Stimulated activated CD8-positive, alpha-beta memory T cell treated with anti-CD3 and anti-CD28 coated beads, Interleukin-12 subunit alpha, Interleukin-12 subunit beta, amount 100 ng/mL, for 24 hours (primary cell): ENCODE data around the gene MYLK.

Source experiments
- DNase-seq: peaks from one replicate; pipeline ENCODE4 v3.0.0-alpha.2; 2020; ENCODE audit errors: extremely low read depth

Gene MYLK

GRCh38 chr3:123679712-123680386 is 204.3 kb downstream of the MYLK start:
- DNase-seq: no peak

DNA sequence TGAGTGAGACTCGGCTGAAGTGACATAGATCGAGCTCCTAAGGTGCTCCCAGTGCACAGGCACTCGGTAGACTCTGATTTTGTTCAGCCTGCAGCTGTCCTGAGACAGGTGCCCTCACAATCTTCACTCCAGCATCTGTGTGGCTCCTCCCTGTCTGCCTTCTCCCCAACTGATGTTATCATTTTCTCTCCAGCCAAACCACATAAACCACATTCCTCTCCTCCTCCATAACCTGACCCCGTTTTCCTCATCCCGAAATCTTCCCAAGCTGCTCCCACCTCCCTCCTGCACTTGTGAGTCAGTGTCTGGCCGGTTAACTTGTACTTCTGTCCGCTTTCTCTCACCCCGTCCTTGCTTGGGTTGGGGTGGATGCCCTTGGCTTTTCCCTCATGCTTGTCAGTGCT is 206.0 kb downstream of the MYLK start:
- no peak for DNase-seq

DNA sequence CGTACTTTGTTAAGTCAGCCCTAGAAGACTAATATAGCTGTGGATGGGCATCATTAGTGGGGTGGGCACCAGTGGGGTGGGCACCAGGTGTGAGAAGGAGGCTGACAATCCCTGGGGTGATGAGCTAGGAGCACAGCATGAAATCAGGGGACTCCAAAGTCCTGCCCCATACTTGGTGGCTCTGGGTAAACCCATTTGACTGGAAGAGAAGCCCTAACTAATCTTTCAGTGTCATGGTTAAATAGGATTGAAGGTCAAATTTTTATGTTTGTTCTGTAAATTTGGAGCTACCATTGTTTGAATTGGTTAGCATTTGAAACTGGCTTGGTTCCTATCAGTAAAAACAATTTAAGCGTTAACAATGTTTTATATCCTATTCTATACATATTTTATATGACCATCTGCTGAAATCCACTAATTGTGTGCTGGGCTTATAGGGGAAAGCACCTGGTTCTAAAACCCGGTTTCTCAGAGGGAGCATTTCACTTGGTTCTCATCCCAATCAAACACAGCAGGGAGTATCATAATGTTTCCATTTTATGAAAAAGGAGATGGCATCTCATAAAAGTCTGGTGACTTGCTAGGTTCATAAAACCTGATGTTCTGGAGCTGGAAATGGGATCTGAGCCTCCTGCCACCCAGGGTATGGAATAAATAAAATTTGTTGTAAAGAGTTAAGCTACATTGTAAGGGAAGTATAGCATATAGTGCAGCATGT is 211.5 kb downstream of the MYLK start:
- DNase-seq: no peak

- DNase-seq: no peak
Measured at GRCh38 chr3:123670743-123671142, 213.4 kb downstream of the MYLK start.

DNA sequence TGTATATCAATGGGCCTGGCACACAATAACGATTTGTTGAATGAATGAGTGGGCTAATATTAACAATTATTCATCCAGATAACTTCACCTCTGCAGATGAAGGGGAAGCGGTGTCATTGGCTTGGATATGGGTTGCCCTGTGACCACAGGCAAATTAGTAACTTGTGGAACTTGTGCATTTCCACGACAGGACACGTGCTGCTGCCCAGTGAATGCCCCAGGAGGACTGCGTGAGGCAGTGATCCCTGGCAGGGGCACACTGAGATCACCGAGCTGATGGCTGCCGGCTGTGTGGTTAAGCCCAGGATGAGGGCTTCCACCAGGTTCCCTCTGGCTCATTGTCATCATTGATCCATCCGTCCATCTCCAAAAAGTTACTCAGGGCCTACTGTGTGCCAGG is 215.2 kb downstream of the MYLK start:
- no peak for DNase-seq

GRCh38 chr3:123667784-123668183 is 216.3 kb downstream of the MYLK start:
- no peak for DNase-seq

DNA sequence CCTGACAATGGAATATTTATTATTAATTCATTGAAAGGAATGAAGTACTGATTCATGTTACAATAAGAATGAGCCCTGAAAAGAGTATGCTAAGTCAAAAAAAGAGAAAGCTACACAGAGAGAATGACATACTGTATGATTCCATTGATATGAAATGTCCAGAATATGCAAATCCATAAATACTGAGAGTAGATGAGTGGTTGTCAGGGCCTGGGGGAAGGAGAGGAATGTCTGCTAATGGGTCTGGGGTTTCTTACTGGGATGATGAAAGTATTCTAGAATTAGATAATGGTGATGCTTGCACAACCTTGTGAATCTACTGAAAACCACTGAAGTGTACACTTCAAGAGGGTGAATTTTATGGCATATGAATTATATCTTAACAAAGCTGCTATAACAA is 219.4 kb downstream of the MYLK start:
- DNase-seq: no peak

DNA sequence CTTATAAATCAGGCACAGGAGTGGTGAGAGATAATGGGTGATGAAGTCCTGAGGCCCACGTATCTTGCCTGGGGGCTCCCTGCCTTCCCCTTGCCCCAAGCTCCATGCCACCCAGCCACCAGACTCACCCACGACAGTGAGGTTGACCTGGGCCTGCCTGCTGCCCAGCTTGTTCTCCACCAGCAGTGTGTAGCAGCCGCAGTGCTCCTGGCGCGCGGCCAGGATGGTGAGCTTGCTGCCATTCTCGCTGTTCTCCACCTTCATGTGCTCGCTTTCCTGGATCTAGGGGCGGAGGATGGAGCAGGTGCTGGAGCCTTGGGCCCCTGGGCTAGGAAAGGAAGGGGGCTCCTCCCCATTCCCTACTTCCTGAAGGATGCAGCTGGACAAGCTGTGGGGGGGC is 220.2 kb downstream of the MYLK start:
- DNase-seq: no peak

DNA sequence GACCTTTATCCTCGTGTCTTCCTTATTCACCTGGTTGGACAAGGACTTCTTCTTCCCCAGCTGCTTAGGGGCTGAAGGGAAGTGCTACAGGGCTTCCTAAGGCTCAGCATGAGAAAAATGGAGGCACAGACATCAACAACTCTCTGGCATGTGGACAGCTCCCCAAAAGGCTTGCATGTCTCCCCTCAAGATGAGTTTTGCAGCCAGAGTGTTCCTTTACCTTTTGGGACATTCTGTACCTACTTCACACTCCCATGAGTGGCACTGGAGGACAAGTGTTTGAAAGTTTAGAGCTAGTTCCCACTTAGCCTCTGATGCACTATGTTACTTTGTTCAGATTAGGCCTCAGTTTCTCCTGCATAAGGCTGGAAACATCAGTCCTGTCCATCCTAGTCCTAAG is 222.2 kb downstream of the MYLK start:
- no peak for DNase-seq

- no peak for DNase-seq
Measured at GRCh38 chr3:123660900-123661299, 223.2 kb downstream of the MYLK start.

DNA sequence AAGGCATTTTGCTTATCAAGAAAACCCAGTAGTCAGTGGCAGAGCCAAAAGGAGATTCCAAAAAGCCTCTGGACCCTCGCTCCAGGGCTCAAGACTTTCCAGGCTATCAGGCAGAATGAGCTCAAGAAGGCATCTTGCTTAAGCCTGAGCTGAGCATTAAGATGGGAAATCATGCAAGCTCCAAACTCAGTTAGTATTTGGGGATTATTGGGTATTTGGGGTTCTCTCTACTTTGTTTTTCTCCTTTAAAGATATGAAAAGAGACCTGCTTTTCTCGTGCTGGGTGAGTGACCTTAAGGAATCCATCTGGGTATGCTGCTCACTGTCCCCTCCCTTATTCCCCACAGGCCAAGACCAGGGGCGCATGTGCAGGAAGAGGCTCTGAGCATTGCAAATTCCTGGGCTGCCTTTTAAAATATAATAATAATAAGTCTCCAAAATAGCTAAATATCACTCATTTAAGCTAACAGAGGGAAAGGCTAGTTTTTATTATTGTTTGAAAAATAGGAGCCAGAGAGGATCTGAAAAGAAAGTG is 223.9 kb downstream of the MYLK start:
- no peak for DNase-seq

- DNase-seq: no peak
Measured at GRCh38 chr3:123658852-123659206, 225.3 kb downstream of the MYLK start.

DNA sequence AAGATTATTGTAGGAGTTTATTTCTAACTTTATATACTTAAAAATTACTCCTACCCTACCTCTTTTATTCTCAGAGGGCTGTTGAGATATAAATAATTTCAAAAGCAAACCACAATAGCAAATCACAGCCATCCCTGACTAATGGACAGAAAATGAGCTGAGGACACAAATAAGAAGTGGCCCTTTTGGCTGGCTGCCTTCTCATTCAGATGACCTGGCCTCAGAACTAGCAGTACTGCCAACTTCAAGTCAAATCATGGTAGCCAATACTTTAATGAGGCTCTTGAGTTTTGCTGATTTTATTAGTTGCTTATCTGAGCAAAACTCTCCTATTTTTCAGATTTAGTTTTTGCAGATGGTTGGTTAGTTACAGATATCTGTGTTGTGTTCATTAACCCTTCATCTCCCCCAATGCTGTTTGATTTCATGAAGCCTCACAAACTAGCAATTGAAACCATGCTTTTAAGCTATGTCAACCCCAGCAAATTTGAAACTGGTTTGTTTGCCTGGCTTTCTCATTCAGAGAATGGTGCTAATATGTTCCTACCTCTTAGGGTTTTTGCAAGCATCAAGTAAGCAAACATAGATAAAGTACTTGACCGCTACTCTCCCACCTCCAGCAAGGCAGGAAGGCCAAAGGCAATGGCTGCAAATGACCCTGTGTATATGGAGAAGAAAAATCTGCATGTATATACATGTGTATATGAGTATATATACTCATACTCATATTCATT is 225.8 kb downstream of the MYLK start:
- no peak for DNase-seq

- DNase-seq: no peak
Measured at GRCh38 chr3:123657568-123657967, 226.6 kb downstream of the MYLK start.

DNA sequence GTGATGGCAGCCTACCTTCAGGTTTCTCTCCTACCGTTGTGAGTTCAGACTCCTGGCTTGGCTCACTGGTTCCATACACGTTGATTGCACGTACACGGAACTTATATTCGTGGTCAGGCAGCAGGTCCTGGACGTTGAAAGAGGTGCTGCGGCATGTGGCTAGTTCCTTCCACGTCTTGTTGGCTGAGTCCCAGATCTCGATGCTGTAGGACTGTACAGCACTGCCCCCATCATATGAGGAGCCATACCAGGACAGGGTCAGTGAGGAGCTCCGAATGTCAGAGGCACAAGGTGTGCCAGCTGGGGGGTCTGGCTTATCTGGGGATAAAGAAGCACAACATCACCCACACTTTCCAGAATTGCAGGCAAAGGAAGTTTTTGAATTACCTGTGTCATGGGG is 227.0 kb downstream of the MYLK start:
- no peak for DNase-seq

GRCh38 chr3:123656691-123657090 is 227.4 kb downstream of the MYLK start:
- no peak for DNase-seq

DNA sequence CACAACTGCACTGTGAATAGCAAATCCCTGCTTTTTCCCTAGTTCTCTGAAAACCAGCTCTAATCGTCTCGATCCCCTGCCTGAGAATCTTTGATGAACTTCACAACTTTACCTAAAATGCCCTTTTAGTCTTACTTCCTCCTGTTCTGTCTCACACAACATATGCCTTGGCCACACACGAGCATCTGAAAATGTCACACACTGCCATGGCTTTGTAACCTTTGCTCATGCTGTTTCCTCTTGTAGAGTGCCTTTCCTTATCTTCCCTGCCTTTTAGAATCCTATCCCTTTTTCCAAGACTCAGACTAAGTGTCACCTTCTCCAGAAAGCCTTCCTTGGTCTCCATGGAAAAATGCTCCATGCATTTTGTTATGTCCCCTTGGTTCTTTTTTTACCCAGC is 227.9 kb downstream of the MYLK start:
- no peak for DNase-seq

DNA sequence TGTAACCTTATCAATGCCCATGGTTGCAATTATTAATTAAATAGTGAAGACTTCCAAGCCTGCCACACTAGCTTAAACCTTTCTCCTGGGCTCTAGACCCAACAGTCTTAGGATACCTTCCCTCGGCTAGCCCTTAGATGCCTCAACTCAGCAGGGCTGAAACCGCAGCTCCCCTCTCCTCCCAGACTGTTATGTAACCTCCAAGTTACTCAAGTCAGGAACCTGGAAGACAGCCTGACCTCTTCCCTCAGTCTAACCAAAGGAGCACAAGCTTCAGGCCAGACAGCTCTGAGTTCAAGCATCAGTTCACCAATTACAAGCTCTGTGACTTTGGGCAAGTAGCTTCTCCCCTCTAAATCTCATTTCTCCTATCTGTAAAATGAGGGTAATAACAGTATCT is 228.7 kb downstream of the MYLK start:
- no peak for DNase-seq

GRCh38 chr3:123653221-123653682 is 230.9 kb downstream of the MYLK start:
- no peak for DNase-seq

DNA sequence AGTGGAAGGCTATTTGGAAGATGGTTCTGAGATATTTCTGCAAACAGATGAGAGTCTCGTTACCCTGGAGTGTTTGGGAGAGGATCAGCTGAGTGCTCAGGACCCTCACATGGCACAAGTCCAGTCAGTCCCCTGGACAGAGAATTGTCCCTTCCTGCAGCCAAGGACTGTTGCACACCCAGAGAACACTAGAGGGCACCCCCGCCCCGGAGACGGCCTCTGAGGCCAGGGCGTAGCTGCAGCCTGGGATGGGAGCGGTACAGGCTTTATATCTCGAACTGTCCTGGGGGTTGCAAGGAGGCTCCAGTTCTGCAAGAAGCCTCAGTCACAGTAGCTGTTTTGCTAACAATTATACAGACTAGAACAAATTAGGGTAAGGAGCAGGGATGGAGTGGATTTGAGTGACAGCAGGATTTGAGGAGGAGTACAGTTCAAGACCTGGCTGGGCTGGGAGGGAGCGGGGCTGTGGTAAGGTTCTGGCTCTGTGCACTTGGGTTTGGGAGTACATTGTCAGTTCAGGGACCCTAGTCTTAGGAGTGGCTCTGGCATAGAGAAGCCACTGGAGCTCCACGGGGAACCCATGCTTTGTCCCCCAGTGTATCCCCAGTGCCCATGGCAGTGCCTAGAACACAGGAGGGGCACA is 231.7 kb downstream of the MYLK start:
- DNase-seq: peak; percentile 12

GRCh38 chr3:123651449-123652341 is 232.4 kb downstream of the MYLK start:
- DNase-seq: no peak
